Breast epithelium (tissue), 3 donors: ENCODE results near the gene NPBWR2.

ENCODE experiments used
- CTCF ChIP-seq, 3 donors: fragments of 450-650 bp; IDR thresholded peaks; one replicate each; pipeline ENCODE4 v1.5.1; 2016 to 2017; ENCODE audit warnings: antibody characterized with exemption in 3 of 3, mild to moderate bottlenecking in 3 of 3, moderate library complexity in 3 of 3
- POLR2A ChIP-seq: fragments of 450-650 bp; IDR thresholded peaks from one replicate; pipeline ENCODE4 v1.6.1; 2016; ENCODE audit warnings: antibody characterized with exemption, mild to moderate bottlenecking, moderate library complexity

DNA sequence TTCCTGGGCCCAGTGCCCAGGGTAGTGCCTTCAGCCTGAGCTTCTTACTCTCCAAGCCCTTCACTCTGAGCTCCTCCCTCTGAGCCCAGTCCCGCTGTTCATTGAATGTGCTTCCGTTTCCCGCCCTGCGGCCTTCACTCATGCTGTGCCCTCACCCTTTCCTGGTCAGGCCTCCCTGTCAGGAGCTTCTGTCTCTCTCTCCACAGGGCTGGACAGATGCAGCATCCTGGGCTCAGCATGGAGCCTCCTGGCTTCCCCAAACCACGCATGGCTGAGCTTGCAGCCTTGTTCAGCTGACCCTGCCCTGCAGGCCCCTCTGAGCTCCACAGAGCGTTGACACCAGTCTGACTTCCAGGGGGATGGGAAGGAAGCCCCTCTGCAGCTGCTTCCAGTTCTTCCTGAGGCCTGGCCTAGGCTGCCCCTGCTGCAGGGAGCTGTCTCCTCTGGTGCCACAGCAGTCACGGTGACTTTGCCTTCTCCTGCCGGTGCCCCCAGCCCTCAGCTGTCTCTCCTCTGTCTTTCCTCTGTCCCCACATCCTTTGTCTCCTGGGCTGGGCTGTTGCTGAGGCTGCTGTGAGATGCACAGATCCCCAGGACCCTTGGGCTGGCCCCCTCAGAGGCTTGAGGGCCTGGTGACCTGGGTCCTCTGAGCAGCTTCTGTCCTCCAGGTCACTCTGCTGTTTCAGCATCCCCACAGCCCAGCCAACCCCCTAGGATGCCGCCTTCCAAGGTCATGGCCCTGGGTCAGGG is 48.9 kb upstream of the NPBWR2 start:
- TF ChIP-seq POLR2A (no peak), CTCF (IDR thresholded peaks at IDR 0.05) (no peak)
